GM06990 (cell line): ENCODE measurements around the gene HBE1.
"Not testable (repeated sequence)": the region's sequence is repeated elsewhere in the genome, so short reads cannot be mapped to it uniquely, and the experiment has no call there.

Experiments
- DNase-seq: peaks from one replicate; pipeline ENCODE4 v3.0.0-alpha.2; 2011; ENCODE audit not compliant: insufficient read length; ENCODE audit errors: extremely low read depth
- H3K27me3 ChIP-seq: replicated peaks from 2 replicates; pipeline ENCODE4 v1.6.0; 2011; ENCODE audit warnings: low read length; ENCODE audit not compliant: control insufficient read depth, insufficient read depth
- H3K36me3 ChIP-seq: 2 replicates; pipeline ENCODE4 v1.5.1; 2011; ENCODE audit warnings: low read length; ENCODE audit not compliant: control insufficient read depth, insufficient read depth
- H3K4me3 ChIP-seq: replicated peaks from 2 replicates; pipeline ENCODE4 v1.5.1; 2011; ENCODE audit warnings: low read depth, mild to moderate bottlenecking, control low read depth, low read length
- CTCF ChIP-seq: IDR thresholded peaks from 2 replicates; pipeline ENCODE4 v1.5.1; 2011; ENCODE audit warnings: low read length, control low read depth, mild to moderate bottlenecking, inconsistent platforms; ENCODE audit not compliant: insufficient read depth, poor library complexity, severe bottlenecking

The HBE1 gene

GRCh38 chr11:5269715-5270147, at the start of gene HBE1:
Gene HBE1 (minus strand): TSS chr11:5269945. CDS start chr11:5269890, 55 bp downstream.
- TF ChIP-seq CTCF, result no peak

GRCh38 chr11:5317292-5317691, 47.5 kb upstream of the HBE1 start:
- Histone ChIP-seq H3K27me3 (no peaks in the 10 kb centered on the region), H3K36me3 (no peaks in the 10 kb centered on the region), H3K4me3 (no peak overlapping the region)
- no peak for DNase-seq
- no peak for TF ChIP-seq CTCF

More at GRCh38 chr11:5269715-5270147, at the start of gene HBE1:
- no peak within 1 kb of the TSS for H3K4me3 ChIP-seq
- DNase-seq, result no peak
- H3K27me3 ChIP-seq, result no peaks in the 10 kb centered on the region; the same call in 1 of the 2 replicates
- no peaks in the 10 kb centered on the region for H3K36me3 ChIP-seq

GRCh38 chr11:5313326-5314023, 43.7 kb upstream of the HBE1 start:
- not testable (repeated sequence) for H3K36me3 ChIP-seq, H3K27me3 ChIP-seq, H3K4me3 ChIP-seq, DNase-seq

- H3K36me3 ChIP-seq, result no peaks in the 10 kb centered on the region
- H3K27me3 ChIP-seq, result no peaks in the 10 kb centered on the region
- TF ChIP-seq CTCF, result no peak
- no peak for DNase-seq
- no peak overlapping the region for H3K4me3 ChIP-seq
Observed at GRCh38 chr11:5310423-5310822, 40.7 kb upstream of the HBE1 start.

GRCh38 chr11:5307256-5308019, 37.7 kb upstream of the HBE1 start:
- Histone ChIP-seq H3K27me3 (no peaks in the 10 kb centered on the region), H3K4me3 (no peak overlapping the region), H3K36me3 (no peaks in the 10 kb centered on the region)
- DNase-seq, result no peak
- no peak for TF ChIP-seq CTCF

GRCh38 chr11:5304046-5304445, 34.3 kb upstream of the HBE1 start:
- H3K36me3 ChIP-seq, result no peaks in the 10 kb centered on the region
- H3K27me3 ChIP-seq, result no peaks in the 10 kb centered on the region

More at GRCh38 chr11:5304046-5304445, 34.3 kb upstream of the HBE1 start:
- no peak for TF ChIP-seq CTCF
- no peak for DNase-seq
- no peak overlapping the region for H3K4me3 ChIP-seq
